Measurements from ENCODE around the gene TMEM270.
"Not testable (repeated sequence)": the region's sequence is repeated elsewhere in the genome, so short reads cannot be mapped to it uniquely, and the experiment has no call there.

The TMEM270 gene

DNA sequence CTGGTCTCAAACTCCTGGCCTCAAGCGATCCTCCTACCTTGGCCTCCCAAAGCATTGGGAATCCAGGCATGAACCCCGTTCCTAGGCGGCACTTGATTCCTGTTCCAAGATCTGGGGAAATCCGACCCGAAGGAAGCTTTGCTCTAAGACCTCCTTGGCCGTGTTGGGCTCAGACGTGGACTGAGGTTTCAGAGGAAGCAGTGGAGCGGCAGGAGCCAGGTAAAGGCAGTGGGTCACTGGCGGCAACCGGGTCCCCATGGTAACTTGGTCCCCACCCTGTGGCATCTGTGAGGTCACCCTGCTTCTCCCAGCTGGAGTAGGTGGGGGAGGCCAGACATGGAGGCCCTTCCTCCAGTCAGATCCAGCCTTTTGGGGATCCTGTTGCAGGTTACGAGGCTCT, at the start of gene TMEM270:
TSS of gene TMEM270 (plus strand) at position 301 of the 400 bp plus-strand sequence. CDS start at position 337, 36 bp downstream.
- no peak within 1 kb of the TSS for H3K27ac Mint-ChIP-seq
- peaks cover 15% of the 10 kb centered on the region for H3K27me3 Mint-ChIP-seq
- no peaks in the 10 kb centered on the region for H3K4me1 Mint-ChIP-seq (ENCODE audit: low read depth)
- H3K4me3 Mint-ChIP-seq = no peak within 1 kb of the TSS
- H3K36me3 Mint-ChIP-seq (ENCODE audit: low read depth) = no peaks in the 10 kb centered on the region
- no peaks in the 10 kb centered on the region for H3K9me3 Mint-ChIP-seq

- Mint-ChIP-seq H3K9me3 (no peaks in the 10 kb centered on the region), H3K4me3 (no peak overlapping the region), H3K4me1 (ENCODE audit: low read depth) (no peaks in the 10 kb centered on the region), H3K27ac (no peak overlapping the region), H3K27me3 (peaks cover 11% of the 10 kb centered on the region), H3K36me3 (ENCODE audit: low read depth) (no peaks in the 10 kb centered on the region)
Measured at GRCh38 chr7:73811760-73812168, 49.2 kb upstream of the TMEM270 start.

GRCh38 chr7:73812996-73813395, 48.0 kb upstream of the TMEM270 start:
- H3K36me3 Mint-ChIP-seq (ENCODE audit: low read depth) = no peaks in the 10 kb centered on the region
- H3K9me3 Mint-ChIP-seq = no peaks in the 10 kb centered on the region
- H3K27ac Mint-ChIP-seq = no peak overlapping the region
- H3K4me3 Mint-ChIP-seq = no peak overlapping the region
- peaks cover 11% of the 10 kb centered on the region for H3K27me3 Mint-ChIP-seq
- H3K4me1 Mint-ChIP-seq (ENCODE audit: low read depth) = no peaks in the 10 kb centered on the region

GRCh38 chr7:73815436-73815835, 45.5 kb upstream of the TMEM270 start:
- H3K27ac Mint-ChIP-seq = no peak overlapping the region
- H3K4me1 Mint-ChIP-seq (ENCODE audit: low read depth) = no peaks in the 10 kb centered on the region
- no peaks in the 10 kb centered on the region for H3K36me3 Mint-ChIP-seq (ENCODE audit: low read depth)
- peaks cover 11% of the 10 kb centered on the region for H3K27me3 Mint-ChIP-seq
- no peak overlapping the region for H3K4me3 Mint-ChIP-seq
- H3K9me3 Mint-ChIP-seq = no peaks in the 10 kb centered on the region

DNA sequence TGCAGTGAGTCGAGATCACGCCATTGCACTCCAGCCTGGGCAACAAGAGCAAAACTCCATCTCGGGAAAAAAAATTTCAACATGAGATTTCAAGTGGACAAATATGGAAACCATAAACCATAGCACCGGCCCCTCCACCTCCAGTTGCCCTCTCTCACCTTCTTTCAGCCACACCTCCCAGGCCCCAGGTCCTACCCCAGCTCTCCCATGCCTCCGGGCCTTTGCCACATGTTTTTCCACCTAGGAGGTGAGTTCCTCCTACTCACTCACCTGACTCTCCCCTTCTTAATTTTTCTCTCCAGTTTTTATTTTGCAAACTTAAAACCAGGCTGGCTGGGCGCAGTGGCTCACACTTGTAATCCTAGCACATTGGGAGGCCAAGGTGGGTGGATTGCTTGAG, 43.8 kb upstream of the TMEM270 start:
- Mint-ChIP-seq H3K36me3 (ENCODE audit: low read depth) (no peaks in the 10 kb centered on the region), H3K4me3 (no peak overlapping the region), H3K27ac (no peak overlapping the region), H3K27me3 (peaks cover 7% of the 10 kb centered on the region), H3K9me3 (no peaks in the 10 kb centered on the region), H3K4me1 (ENCODE audit: low read depth) (no peaks in the 10 kb centered on the region)

GRCh38 chr7:73820013-73820412, 40.9 kb upstream of the TMEM270 start:
- H3K4me1 Mint-ChIP-seq (ENCODE audit: low read depth) = no peaks in the 10 kb centered on the region
- H3K27ac Mint-ChIP-seq = no peak overlapping the region
- H3K27me3 Mint-ChIP-seq = peaks cover 5% of the 10 kb centered on the region
- H3K4me3 Mint-ChIP-seq = no peak overlapping the region
- H3K9me3 Mint-ChIP-seq = no peaks in the 10 kb centered on the region
- no peaks in the 10 kb centered on the region for H3K36me3 Mint-ChIP-seq (ENCODE audit: low read depth)

- H3K4me1 Mint-ChIP-seq (ENCODE audit: low read depth) = not testable (repeated sequence)
Measured at GRCh38 chr7:73821597-73822285, 39.2 kb upstream of the TMEM270 start.

DNA sequence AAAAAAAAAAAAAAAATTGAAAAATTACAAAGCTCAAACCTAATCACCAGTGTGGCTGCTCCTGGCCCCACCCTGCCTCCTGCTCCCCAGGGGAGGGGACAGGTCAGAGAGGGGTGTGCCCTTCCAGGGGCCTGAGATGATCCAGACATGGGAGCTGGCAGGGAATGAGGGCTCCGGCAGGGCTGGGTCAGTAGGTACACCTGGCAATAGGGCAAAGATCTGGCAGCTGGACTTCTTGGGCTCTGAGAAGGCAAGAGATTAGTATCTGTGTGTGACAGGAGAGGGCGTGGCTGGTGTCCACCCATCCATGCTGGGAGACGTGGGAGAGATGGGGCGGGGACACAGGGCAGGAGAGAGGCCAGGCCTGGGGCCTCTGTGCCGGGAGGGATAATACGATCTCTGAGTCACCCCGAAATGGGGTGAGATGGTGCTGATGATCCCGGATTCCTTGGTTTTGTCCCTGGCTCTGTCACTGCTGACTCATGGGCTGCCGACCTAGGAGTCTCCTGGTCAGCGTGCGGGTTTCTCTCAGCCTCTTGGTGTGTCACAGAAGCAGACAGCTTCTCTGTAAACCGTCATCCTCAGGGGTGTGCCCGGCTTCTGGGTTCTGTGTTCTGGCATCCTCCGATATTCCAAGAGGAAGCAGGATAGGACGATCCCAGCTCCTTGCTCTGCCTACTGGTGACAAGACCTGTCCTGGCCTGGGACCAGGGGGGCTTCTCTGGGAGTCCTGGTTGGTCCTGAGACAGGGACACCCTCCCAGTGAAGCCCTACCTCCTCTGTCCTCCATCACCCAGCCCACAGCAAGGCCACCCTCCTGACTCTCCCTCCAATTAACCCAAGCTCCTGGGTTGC, 38.4 kb upstream of the TMEM270 start:
- Mint-ChIP-seq H3K27ac (no peak overlapping the region), H3K9me3 (no peaks in the 10 kb centered on the region), H3K4me3 (no peak overlapping the region), H3K27me3 (peaks cover 8% of the 10 kb centered on the region), H3K4me1 (ENCODE audit: low read depth) (peaks cover 11% of the 10 kb centered on the region), H3K36me3 (ENCODE audit: low read depth) (no peaks in the 10 kb centered on the region)

More at GRCh38 chr7:73821597-73822285, 39.2 kb upstream of the TMEM270 start:
- H3K27ac Mint-ChIP-seq; H3K36me3 Mint-ChIP-seq (ENCODE audit: low read depth); H3K4me3 Mint-ChIP-seq; H3K9me3 Mint-ChIP-seq; H3K27me3 Mint-ChIP-seq: not testable (repeated sequence)

- peaks cover 11% of the 10 kb centered on the region for H3K27me3 Mint-ChIP-seq
- H3K4me1 Mint-ChIP-seq (ENCODE audit: low read depth) = peaks cover 18% of the 10 kb centered on the region
- H3K27ac Mint-ChIP-seq = no peak overlapping the region
- no peaks in the 10 kb centered on the region for H3K36me3 Mint-ChIP-seq (ENCODE audit: low read depth)
- H3K9me3 Mint-ChIP-seq = no peaks in the 10 kb centered on the region
- no peak overlapping the region for H3K4me3 Mint-ChIP-seq
Measured at GRCh38 chr7:73823257-73823656, 37.7 kb upstream of the TMEM270 start.

DNA sequence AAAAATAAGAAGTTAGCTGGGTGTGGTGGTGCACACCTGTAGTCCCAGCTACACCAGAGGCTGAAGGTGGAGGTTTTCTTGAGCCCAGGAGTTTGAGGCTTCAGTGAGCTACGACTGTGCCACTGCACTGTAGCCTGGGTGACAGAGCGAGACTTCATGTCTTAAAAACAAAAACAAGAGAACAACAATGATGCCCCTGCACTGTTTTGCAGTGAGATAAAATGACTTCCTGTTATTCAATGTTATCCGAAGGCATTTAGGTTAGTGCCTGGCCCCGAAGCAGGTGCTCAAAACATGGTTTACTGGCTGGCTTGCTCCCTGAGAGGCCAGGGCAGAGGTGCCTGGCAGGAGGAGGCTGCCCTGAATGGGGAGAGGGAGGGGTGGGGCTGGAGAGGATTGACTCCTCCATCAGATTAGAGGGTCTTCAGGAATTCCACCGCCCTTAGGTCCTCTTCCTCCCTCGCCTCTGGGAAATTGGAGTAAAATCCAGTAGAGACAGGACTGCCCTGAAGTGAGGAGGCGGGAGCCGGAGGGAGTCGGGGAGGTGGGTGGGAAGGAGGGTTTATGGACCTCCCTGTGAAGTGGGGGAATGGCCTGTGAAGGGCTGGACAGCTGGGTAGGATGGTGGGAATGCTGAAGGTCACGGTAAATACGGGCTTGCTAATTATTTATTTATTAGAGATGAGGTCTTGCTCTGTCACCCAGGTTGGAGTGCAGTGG, 36.9 kb upstream of the TMEM270 start:
- no peaks in the 10 kb centered on the region for H3K36me3 Mint-ChIP-seq (ENCODE audit: low read depth)
- H3K4me3 Mint-ChIP-seq = no peak overlapping the region
- peaks cover 11% of the 10 kb centered on the region for H3K27me3 Mint-ChIP-seq
- no peaks in the 10 kb centered on the region for H3K9me3 Mint-ChIP-seq
- peaks cover 26% of the 10 kb centered on the region for H3K4me1 Mint-ChIP-seq (ENCODE audit: low read depth)
- H3K27ac Mint-ChIP-seq = no peak overlapping the region

DNA sequence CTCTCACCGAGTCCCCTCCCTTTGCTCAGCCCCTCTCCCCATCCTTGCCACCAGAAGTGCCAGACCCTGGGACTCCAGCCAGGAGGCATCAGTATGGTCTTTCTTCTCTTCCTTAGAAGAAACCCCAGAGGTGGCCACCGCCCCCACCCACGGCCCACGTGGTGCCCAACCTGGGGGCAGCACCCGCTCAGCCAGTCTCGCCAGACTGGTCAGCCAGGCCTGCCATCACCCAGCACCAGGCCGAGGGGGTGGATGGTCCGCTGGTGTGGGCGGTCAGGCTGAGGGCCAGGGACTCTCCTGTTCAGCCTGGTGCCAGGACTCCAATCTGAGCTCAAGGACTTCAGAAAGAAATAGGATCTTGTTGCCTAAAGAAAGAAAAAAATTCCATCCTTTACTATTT, 36.0 kb upstream of the TMEM270 start:
- Mint-ChIP-seq H3K36me3 (ENCODE audit: low read depth) (no peaks in the 10 kb centered on the region), H3K9me3 (no peaks in the 10 kb centered on the region), H3K4me1 (ENCODE audit: low read depth) (peaks cover 29% of the 10 kb centered on the region), H3K4me3 (no peak overlapping the region), H3K27me3 (peaks cover 16% of the 10 kb centered on the region), H3K27ac (no peak overlapping the region)

- no peak overlapping the region for H3K4me3 Mint-ChIP-seq
- peaks cover 17% of the 10 kb centered on the region for H3K27me3 Mint-ChIP-seq
- H3K4me1 Mint-ChIP-seq (ENCODE audit: low read depth) = peaks cover 29% of the 10 kb centered on the region
- H3K36me3 Mint-ChIP-seq (ENCODE audit: low read depth) = no peaks in the 10 kb centered on the region
- H3K9me3 Mint-ChIP-seq = no peaks in the 10 kb centered on the region
- H3K27ac Mint-ChIP-seq = no peak overlapping the region
Measured at GRCh38 chr7:73827567-73828106, 33.3 kb upstream of the TMEM270 start.

- Mint-ChIP-seq H3K36me3 (ENCODE audit: low read depth) (no peaks in the 10 kb centered on the region), H3K27ac (no peak overlapping the region), H3K27me3 (peaks cover 13% of the 10 kb centered on the region), H3K4me1 (ENCODE audit: low read depth) (peaks cover 29% of the 10 kb centered on the region), H3K4me3 (no peak overlapping the region), H3K9me3 (no peaks in the 10 kb centered on the region)
Measured at GRCh38 chr7:73828107-73828803, 32.7 kb upstream of the TMEM270 start.

DNA sequence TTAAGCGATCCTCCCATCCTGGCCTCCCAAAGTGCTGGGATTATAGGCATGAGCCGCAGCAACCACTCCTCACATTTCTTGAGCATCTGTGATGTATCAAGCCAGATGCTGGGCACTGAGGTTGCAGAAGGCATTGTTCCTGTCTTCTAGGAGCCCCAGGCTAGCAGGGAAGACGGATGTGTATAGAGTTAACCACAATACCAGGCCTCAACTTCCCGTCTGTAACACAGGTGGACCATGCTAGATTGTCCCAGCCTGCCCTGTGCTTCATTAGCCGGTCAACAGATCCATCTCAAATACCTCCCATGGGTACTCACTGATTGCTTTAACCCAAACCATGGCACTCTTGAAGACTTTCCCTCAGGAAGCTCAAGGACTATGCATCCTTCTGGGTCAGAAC, 32.0 kb upstream of the TMEM270 start:
- Mint-ChIP-seq H3K27me3 (peaks cover 12% of the 10 kb centered on the region), H3K36me3 (ENCODE audit: low read depth) (no peaks in the 10 kb centered on the region), H3K4me1 (ENCODE audit: low read depth) (peaks cover 29% of the 10 kb centered on the region), H3K9me3 (no peaks in the 10 kb centered on the region), H3K27ac (no peak overlapping the region), H3K4me3 (no peak overlapping the region)

Measured in stimulated activated naive CD8-positive, alpha-beta T cell treated with anti-CD3 and anti-CD28 coated beads, Interleukin-15, Interleukin-2, amounts not matched to agents 100 ng/mL and 50 ng/mL, for 24 hours (primary cell).